HCT116 (cell line): ENCODE measurements around the gene SLC9A9. TPM values are rescaled to one million over a fixed set of nuclear protein-coding genes. Genes with fewer than 3 reads are reported as not detected.

Experiments used
- ATAC-seq: fragments of 200-7000 bp; cut with Tn5 transposase; 2 replicates; pipeline ENCODE4 v1.9.1; 2020; ENCODE audit warnings: mild to moderate bottlenecking, moderate library complexity
- BruUV-seq: library from RNA; stranded (reverse); fragments of 400-500 nt; replicated peaks from 2 replicates; lab custom pipeline; 2021; lab: Mats Ljungman, UMichigan
- CTCF ChIA-PET: fragments of 300-600 bp; sonication (Branson Sonifier 250); formaldehyde crosslinking; loops from one replicate; lab custom pipeline; 2021; ENCODE audit warnings: antibody characterized with exemption; lab: Charles Lee
- POLR2A ChIA-PET: fragments of 300-600, 350-600 bp; sonication (Branson Sonifier 250); formaldehyde crosslinking; loops from one replicate; lab custom pipeline; 2021; ENCODE audit warnings: antibody characterized with exemption; lab: Charles Lee
- RAD21 ChIA-PET, 2 experiments: fragments of 300-600 bp; sonication (Branson Sonifier 250); formaldehyde crosslinking; loops; one replicate each; lab custom pipeline; 2023; ENCODE audit warnings: low total read pairs in 2 of 2; ENCODE audit not compliant: uncharacterized antibody in 2 of 2, unreplicated experiment in 2 of 2, low non-redundant PET in 1 of 2; lab: Charles Lee
- DNase-seq: peaks from one replicate; pipeline ENCODE4 v3.0.0-alpha.2; 2010; ENCODE audit warnings: low read depth, low spot score
- H2AFZ ChIP-seq: fragments of 200-600 bp; shearing (Covaris generic), sonication (generic); 2 replicates; pipeline ENCODE4 v1.6.1; 2017; ENCODE audit warnings: low read depth, mixed run types, mixed read lengths, antibody characterized with exemption, low read length; ENCODE audit not compliant: poor library complexity, severe bottlenecking
- H3K27ac ChIP-seq: 2 replicates; pipeline ENCODE4 v1.5.1; 2012; ENCODE audit warnings: low read depth, low read length
- H3K27me3 ChIP-seq: fragments of 200-600 bp; sonication (generic); 2 replicates; pipeline ENCODE4 v1.6.1; 2016; ENCODE audit warnings: mixed run types, low read length, mixed read lengths; ENCODE audit not compliant: insufficient read depth
- H3K36me3 ChIP-seq, 2 experiments: fragments of 200-500 bp in 1 of 2; fragments of 200-600 bp in 1 of 2; sonication (Bioruptor generic) in 1 of 2; sonication (generic) in 1 of 2; 2 replicates each; pipeline versions ENCODE4 v1.5.1 to v1.6.1; 2014 to 2016; ENCODE audit warnings: low read length in 2 of 2, inconsistent platforms in 1 of 2, mixed read lengths in 1 of 2, mixed run types in 1 of 2; ENCODE audit not compliant: insufficient read depth in 2 of 2, control insufficient read depth in 1 of 2
- H3K4me1 ChIP-seq, 2 experiments: fragments of 200-600 bp in 1 of 2; sonication (generic) in 1 of 2; 2 replicates each; pipeline versions ENCODE4 v1.5.1 to v1.6.1; 2012 to 2017; ENCODE audit warnings: low read length in 2 of 2, inconsistent platforms in 1 of 2, mild to moderate bottlenecking in 1 of 2, mixed read lengths in 1 of 2, mixed run types in 1 of 2, moderate library complexity in 1 of 2; ENCODE audit not compliant: insufficient read depth in 2 of 2, control insufficient read depth in 1 of 2
- H3K4me2 ChIP-seq: fragments of 200-600 bp; sonication (generic); 2 replicates; pipeline ENCODE4 v1.6.1; 2017; ENCODE audit warnings: mixed run types, low read length, mixed read lengths
- H3K4me3 ChIP-seq, 2 experiments: fragments of 200-600 bp in 1 of 2; sonication (generic) in 1 of 2; replicated peaks in 1 of 2; 2 replicates each; pipeline ENCODE4 v1.5.1; 2011 to 2016; ENCODE audit warnings: low read length in 2 of 2, control low read depth in 1 of 2, low read depth in 1 of 2, mild to moderate bottlenecking in 1 of 2, mixed read lengths in 1 of 2, mixed run types in 1 of 2
- H3K79me2 ChIP-seq: fragments of 200-600 bp; sonication (generic); 2 replicates; pipeline ENCODE4 v1.6.1; 2017; ENCODE audit warnings: mild to moderate bottlenecking, mixed run types, low read length, moderate library complexity, mixed read lengths; ENCODE audit not compliant: insufficient read depth
- H3K9ac ChIP-seq: fragments of 200-600 bp; sonication (generic); 2 replicates; pipeline ENCODE4 v1.6.1; 2016; ENCODE audit warnings: low read length, mixed read lengths
- H3K9me2 ChIP-seq: fragments of 200-600 bp; sonication (generic), shearing (Covaris generic); 2 replicates; pipeline ENCODE4 v1.6.1; 2017; ENCODE audit warnings: mixed run types, mild to moderate bottlenecking, moderate library complexity; ENCODE audit not compliant: insufficient read depth
- H3K9me3 ChIP-seq, 2 experiments: fragments of 200-500 bp in 1 of 2; fragments of 200-600 bp in 1 of 2; sonication (Bioruptor generic) in 1 of 2; sonication (generic) in 1 of 2; 2 replicates each; pipeline ENCODE4 v1.6.1; 2014 to 2017; ENCODE audit warnings: low read length in 2 of 2, mixed read lengths in 2 of 2, inconsistent platforms in 1 of 2, low read depth in 1 of 2, mild to moderate bottlenecking in 1 of 2, mixed run types in 1 of 2, moderate library complexity in 1 of 2; ENCODE audit not compliant: control insufficient read depth in 1 of 2, insufficient read depth in 1 of 2
- H4K20me1 ChIP-seq: fragments of 200-600 bp; sonication (generic), shearing (Covaris generic); 2 replicates; pipeline ENCODE4 v1.6.1; 2017; ENCODE audit warnings: mixed run types, mild to moderate bottlenecking, moderate library complexity; ENCODE audit not compliant: insufficient read depth
- CEBPB ChIP-seq: IDR thresholded peaks from 2 replicates; pipeline ENCODE4 v1.6.1; 2012; ENCODE audit warnings: low read depth
- EZH2 ChIP-seq: fragments of 200-600 bp; sonication (generic); IDR thresholded peaks from 2 replicates; pipeline ENCODE4 v1.6.1; 2017; ENCODE audit warnings: antibody characterized with exemption, mixed run types
- RAD21 ChIP-seq: IDR thresholded peaks from 2 replicates; pipeline ENCODE4 v1.6.1; 2012; ENCODE audit warnings: low read depth, mild to moderate bottlenecking
- SIN3A ChIP-seq: IDR thresholded peaks from 2 replicates; pipeline ENCODE4 v1.6.1; 2012; ENCODE audit warnings: low read depth
- YY1 ChIP-seq: IDR thresholded peaks from 2 replicates; pipeline ENCODE4 v1.6.1; 2011; ENCODE audit warnings: low read length, low read depth, moderate library complexity, mild to moderate bottlenecking; ENCODE audit not compliant: insufficient replicate concordance; ENCODE audit errors: extremely low read depth
- ZFX ChIP-seq: fragments of 450-650 bp; IDR thresholded peaks from 2 replicates; pipeline ENCODE4 v1.6.1; 2017
- intact Hi-C: fragments of 100-400 bp; cut with micrococcal nuclease; formaldehyde crosslinking; loops from 2 replicates; pipeline ENCODE4 v1.10.0; 2022
- total RNA-seq: library from RNA; stranded (reverse); gene quantifications from one replicate; pipeline ENCODE4 v1.2.1, GENCODE V29; 2021; ENCODE audit not compliant: unreplicated experiment
- TF ChIP-seq, protein P1 (sequence below): IDR thresholded peaks from 2 replicates; pipeline ENCODE4 v1.6.1; 2012; ENCODE audit warnings: low read depth
- TF ChIP-seq, protein P2 (sequence below), 3 experiments: fragments of 200-600 bp in 1 of 3; sonication (generic) in 1 of 3; IDR thresholded peaks in 2 of 3; conservative IDR thresholded peaks in 1 of 3; 2 replicates each; pipeline ENCODE4 v1.5.1; 2012 to 2017; ENCODE audit warnings: low read depth in 2 of 3, low read length in 2 of 3, antibody characterized with exemption in 1 of 3, borderline replicate concordance in 1 of 3, control low read depth in 1 of 3, mild to moderate bottlenecking in 1 of 3, mixed read lengths in 1 of 3, mixed run types in 1 of 3, moderate library complexity in 1 of 3; ENCODE audit not compliant: insufficient read depth in 1 of 3

Gene SLC9A9
- total RNA-seq, 1 experiment from 2014 or later: 0.20 TPM

DNA sequence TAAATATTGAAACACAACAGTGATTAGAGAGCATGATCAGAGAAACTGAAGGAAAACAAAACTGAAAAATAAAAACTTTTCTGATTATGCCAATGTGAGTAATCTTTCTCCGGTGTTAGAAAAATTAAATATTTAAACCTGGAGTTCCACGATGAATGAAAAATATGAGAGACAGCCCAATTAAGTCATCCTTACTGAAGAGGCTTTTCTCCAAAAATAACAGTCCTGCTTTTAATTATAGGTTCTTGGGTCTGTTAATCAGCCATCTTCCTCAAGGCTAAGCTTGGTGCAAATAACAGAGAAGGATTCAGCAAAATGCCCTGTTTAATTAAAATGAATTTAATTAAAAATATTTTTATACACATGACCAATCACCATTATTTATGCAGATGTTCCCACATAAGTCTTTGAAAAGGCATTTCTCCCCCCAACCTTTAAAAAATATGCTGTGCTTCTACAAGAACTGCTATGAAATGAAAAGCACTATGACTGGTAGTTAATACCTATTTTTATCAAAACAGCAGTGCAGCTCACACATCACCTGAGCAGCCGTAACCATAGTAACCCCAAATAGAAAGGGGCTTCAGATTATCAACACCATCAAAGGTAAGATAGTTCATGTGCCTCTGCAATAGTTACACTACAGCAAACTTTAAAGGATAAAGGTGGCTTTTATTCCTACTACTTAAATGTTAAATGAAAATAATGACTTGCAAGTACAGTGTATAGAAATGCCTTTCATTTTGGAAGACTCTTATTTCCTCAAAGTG, 175.7 kb downstream of the SLC9A9 start:
- Histone ChIP-seq H3K9me3 (no peaks in the 10 kb centered on the region), H3K4me3 (no peak overlapping the region), H3K4me2 (no peak overlapping the region), H2AFZ (no peak overlapping the region), H3K9me2 (no peaks in the 10 kb centered on the region), H3K36me3 (no peaks in the 10 kb centered on the region), H3K9ac (no peak overlapping the region), H3K27me3 (peaks cover 5% of the 10 kb centered on the region; the same call in 1 of the 2 replicates), H4K20me1 (no peaks in the 10 kb centered on the region), H3K4me1 (peaks cover 0 to 2% of the 10 kb centered on the region in 2 experiments; a peak in 1 of 4 replicates), H3K27ac (no peak overlapping the region), H3K79me2 (no peaks in the 10 kb centered on the region)
- DNase-seq: no peak
- ATAC-seq: no peak
- TF ChIP-seq ZFX: no peak
- no peak for TF ChIP-seq CEBPB
- no peak for TF ChIP-seq SIN3A
- no peak for TF ChIP-seq YY1
- no peak for TF ChIP-seq EZH2
- TF ChIP-seq, protein P1, sequence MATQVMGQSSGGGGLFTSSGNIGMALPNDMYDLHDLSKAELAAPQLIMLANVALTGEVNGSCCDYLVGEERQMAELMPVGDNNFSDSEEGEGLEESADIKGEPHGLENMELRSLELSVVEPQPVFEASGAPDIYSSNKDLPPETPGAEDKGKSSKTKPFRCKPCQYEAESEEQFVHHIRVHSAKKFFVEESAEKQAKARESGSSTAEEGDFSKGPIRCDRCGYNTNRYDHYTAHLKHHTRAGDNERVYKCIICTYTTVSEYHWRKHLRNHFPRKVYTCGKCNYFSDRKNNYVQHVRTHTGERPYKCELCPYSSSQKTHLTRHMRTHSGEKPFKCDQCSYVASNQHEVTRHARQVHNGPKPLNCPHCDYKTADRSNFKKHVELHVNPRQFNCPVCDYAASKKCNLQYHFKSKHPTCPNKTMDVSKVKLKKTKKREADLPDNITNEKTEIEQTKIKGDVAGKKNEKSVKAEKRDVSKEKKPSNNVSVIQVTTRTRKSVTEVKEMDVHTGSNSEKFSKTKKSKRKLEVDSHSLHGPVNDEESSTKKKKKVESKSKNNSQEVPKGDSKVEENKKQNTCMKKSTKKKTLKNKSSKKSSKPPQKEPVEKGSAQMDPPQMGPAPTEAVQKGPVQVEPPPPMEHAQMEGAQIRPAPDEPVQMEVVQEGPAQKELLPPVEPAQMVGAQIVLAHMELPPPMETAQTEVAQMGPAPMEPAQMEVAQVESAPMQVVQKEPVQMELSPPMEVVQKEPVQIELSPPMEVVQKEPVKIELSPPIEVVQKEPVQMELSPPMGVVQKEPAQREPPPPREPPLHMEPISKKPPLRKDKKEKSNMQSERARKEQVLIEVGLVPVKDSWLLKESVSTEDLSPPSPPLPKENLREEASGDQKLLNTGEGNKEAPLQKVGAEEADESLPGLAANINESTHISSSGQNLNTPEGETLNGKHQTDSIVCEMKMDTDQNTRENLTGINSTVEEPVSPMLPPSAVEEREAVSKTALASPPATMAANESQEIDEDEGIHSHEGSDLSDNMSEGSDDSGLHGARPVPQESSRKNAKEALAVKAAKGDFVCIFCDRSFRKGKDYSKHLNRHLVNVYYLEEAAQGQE: no peak
- TF ChIP-seq RAD21: no peak
- TF ChIP-seq, protein P2, sequence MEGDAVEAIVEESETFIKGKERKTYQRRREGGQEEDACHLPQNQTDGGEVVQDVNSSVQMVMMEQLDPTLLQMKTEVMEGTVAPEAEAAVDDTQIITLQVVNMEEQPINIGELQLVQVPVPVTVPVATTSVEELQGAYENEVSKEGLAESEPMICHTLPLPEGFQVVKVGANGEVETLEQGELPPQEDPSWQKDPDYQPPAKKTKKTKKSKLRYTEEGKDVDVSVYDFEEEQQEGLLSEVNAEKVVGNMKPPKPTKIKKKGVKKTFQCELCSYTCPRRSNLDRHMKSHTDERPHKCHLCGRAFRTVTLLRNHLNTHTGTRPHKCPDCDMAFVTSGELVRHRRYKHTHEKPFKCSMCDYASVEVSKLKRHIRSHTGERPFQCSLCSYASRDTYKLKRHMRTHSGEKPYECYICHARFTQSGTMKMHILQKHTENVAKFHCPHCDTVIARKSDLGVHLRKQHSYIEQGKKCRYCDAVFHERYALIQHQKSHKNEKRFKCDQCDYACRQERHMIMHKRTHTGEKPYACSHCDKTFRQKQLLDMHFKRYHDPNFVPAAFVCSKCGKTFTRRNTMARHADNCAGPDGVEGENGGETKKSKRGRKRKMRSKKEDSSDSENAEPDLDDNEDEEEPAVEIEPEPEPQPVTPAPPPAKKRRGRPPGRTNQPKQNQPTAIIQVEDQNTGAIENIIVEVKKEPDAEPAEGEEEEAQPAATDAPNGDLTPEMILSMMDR (IDR thresholded peaks at IDR 0.05 in 2 of 3, conservative IDR thresholded peaks at IDR 0.05 in 1 of 3; ENCODE audit: borderline replicate concordance in 1 of 3, insufficient read depth in 1 of 3, low read depth in 2 of 3, low read length in 2 of 3): no peak
- ChIA-PET RAD21 (no interaction called here), CTCF (interaction anchor here (2.8 kb wide), 1 partner anchor 14 kb away, joined by 19 read pairs; no protein-coding TSS in a partner anchor), POLR2A (no interaction called here)
- no TSS peak for BruUV-seq
- intact Hi-C loops: no loop called here
